Hematopoietic multipotent progenitor cell treated with erythropoietin and hydrocortisone succinate and interleukin-3 and kit ligand, for 8 days (in vitro differentiated cells): Measurements from ENCODE around the gene RHOJ.
"Not testable (repeated sequence)": the region's sequence is repeated elsewhere in the genome, so short reads cannot be mapped to it uniquely, and the experiment has no call there.

ENCODE experiments used
- DNase-seq: peaks from one replicate; pipeline ENCODE4 v3.0.0-alpha.2; 2015

Gene RHOJ

GRCh38 chr14:63299351-63300110, 95.3 kb downstream of the RHOJ start:
- no peak for DNase-seq

- DNase-seq, result no peak
Measured at GRCh38 chr14:63300854-63301253, 96.6 kb downstream of the RHOJ start.

- DNase-seq, result no peak
Measured at GRCh38 chr14:63301891-63302534, 97.8 kb downstream of the RHOJ start.

- DNase-seq, result not testable (repeated sequence)
Measured at GRCh38 chr14:63304429-63304828, 100.2 kb downstream of the RHOJ start.

GRCh38 chr14:63308723-63309317, 104.6 kb downstream of the RHOJ start:
- peak; percentile 10 for DNase-seq

GRCh38 chr14:63318835-63319234, 114.6 kb downstream of the RHOJ start, which contains the start of gene GPHB5:
Gene GPHB5, minus strand, starts transcription at chr14:63318935. Its CDS starts 1,086 bp downstream, at chr14:63317849.
- no peak for DNase-seq

- no peak for DNase-seq
Measured at GRCh38 chr14:63322472-63322871, 118.2 kb downstream of the RHOJ start.

GRCh38 chr14:63322897-63323573, 118.8 kb downstream of the RHOJ start:
- no peak for DNase-seq

GRCh38 chr14:63326840-63327239, 122.6 kb downstream of the RHOJ start:
- DNase-seq, result no peak

- DNase-seq, result no peak
Measured at GRCh38 chr14:63328787-63329737, 124.8 kb downstream of the RHOJ start.

GRCh38 chr14:63342371-63342770, 138.1 kb downstream of the RHOJ start:
- no peak for DNase-seq
